Sigmoid colon (tissue), 4 donors: ENCODE data around the gene CYBA.

ENCODE experiments used
- CTCF ChIP-seq, 4 experiments: fragments of 450-650 bp in 3 of 4; fragments of 200-600 bp in 1 of 4; IDR thresholded peaks; one replicate each; pipeline ENCODE4 v1.5.1; 2016 to 2019; ENCODE audit warnings: antibody characterized with exemption in 4 of 4, mild to moderate bottlenecking in 3 of 4, moderate library complexity in 2 of 4
- POLR2A ChIP-seq, 2 donors: fragments of 450-650 bp; IDR thresholded peaks; one replicate each; pipeline ENCODE4 v1.6.1; 2016; ENCODE audit warnings: antibody characterized with exemption in 2 of 2, mild to moderate bottlenecking in 2 of 2, moderate library complexity in 2 of 2
- POLR2AphosphoS5 ChIP-seq, 4 donors: sonication (generic); formaldehyde crosslinking; IDR thresholded peaks; one replicate each; pipeline ENCODE4 v1.6.1; 2017; ENCODE audit warnings: antibody characterized with exemption in 4 of 4

GRCh38 chr16:88645941-88646340 lies 4.9 kb downstream of the CYBA start:
- TF ChIP-seq CTCF (IDR thresholded peaks at IDR 0.05) (no peak), POLR2A (IDR thresholded peaks at IDR 0.05) (no peak), POLR2AphosphoS5 (IDR thresholded peaks at IDR 0.05) (no peak)
